Occipital lobe (tissue), 2 donors: ENCODE data around the gene GNG12. TPM values are rescaled to one million over a fixed set of nuclear protein-coding genes. Genes with fewer than 3 reads are reported as not detected.

Experiments used
- DNase-seq: peaks from one replicate; lab custom pipeline; 2025; lab: John Stamatoyannopoulos, UW
- total RNA-seq: library from RNA; depleted of rRNA; stranded (reverse); fragments of >200 nt; gene quantifications from one replicate; pipeline ENCODE4 v1.2.3, GENCODE V29; 2014

Gene GNG12
- total RNA-seq, 1 donor from 2014 or later: 29.9 TPM

GRCh38 chr1:67785847-67786753 is 47.2 kb downstream of the GNG12 start:
- DNase-seq: no peak

GRCh38 chr1:67784545-67785186 is 48.6 kb downstream of the GNG12 start:
- DNase-seq: no peak

- no peak for DNase-seq
Observed at GRCh38 chr1:67780637-67781036, 52.6 kb downstream of the GNG12 start.

- DNase-seq: no peak
Observed at GRCh38 chr1:67777440-67777839, 55.8 kb downstream of the GNG12 start.

GRCh38 chr1:67777016-67777415 is 56.3 kb downstream of the GNG12 start:
- DNase-seq: no peak

- DNase-seq: no peak
Observed at GRCh38 chr1:67773462-67773861, 59.8 kb downstream of the GNG12 start.

- DNase-seq: no peak
Observed at GRCh38 chr1:67771749-67772148, 61.5 kb downstream of the GNG12 start.

GRCh38 chr1:67771152-67771551 is 62.1 kb downstream of the GNG12 start:
- no peak for DNase-seq

GRCh38 chr1:67769633-67770256 is 63.5 kb downstream of the GNG12 start:
- DNase-seq: no peak

GRCh38 chr1:67768480-67768879 is 64.8 kb downstream of the GNG12 start:
- DNase-seq: no peak

GRCh38 chr1:67767103-67767782 is 66.0 kb downstream of the GNG12 start:
- DNase-seq: no peak

GRCh38 chr1:67766141-67766978 is 66.9 kb downstream of the GNG12 start:
- DNase-seq: peak; percentile 24

GRCh38 chr1:67764633-67765032 is 68.6 kb downstream of the GNG12 start:
- DNase-seq: no peak

GRCh38 chr1:67761730-67762129 is 71.5 kb downstream of the GNG12 start:
- no peak for DNase-seq

- no peak for DNase-seq
Observed at GRCh38 chr1:67761091-67761490, 72.2 kb downstream of the GNG12 start.

GRCh38 chr1:67760030-67760821 is 73.0 kb downstream of the GNG12 start:
- DNase-seq: no peak

- DNase-seq: no peak
Observed at GRCh38 chr1:67759692-67760029, 73.6 kb downstream of the GNG12 start.

GRCh38 chr1:67759066-67759465 is 74.2 kb downstream of the GNG12 start:
- no peak for DNase-seq

GRCh38 chr1:67755619-67756018 is 77.6 kb downstream of the GNG12 start:
- no peak for DNase-seq

- no peak for DNase-seq
Observed at GRCh38 chr1:67755160-67755559, 78.1 kb downstream of the GNG12 start.
